Tibial nerve (tissue), 4 donors: ENCODE data around the gene RASL11A.

Source experiments
- EP300 ChIP-seq, 2 donors: sonication (generic); formaldehyde crosslinking; IDR thresholded peaks; one replicate each; pipeline ENCODE4 v1.6.1; 2017; ENCODE audit warnings: antibody characterized with exemption in 2 of 2, mild to moderate bottlenecking in 1 of 2
- POLR2A ChIP-seq, 2 donors: fragments of 450-650 bp; IDR thresholded peaks; one replicate each; pipeline ENCODE4 v1.6.1; 2017; ENCODE audit warnings: antibody characterized with exemption in 2 of 2, mild to moderate bottlenecking in 2 of 2, moderate library complexity in 2 of 2
- TF ChIP-seq, protein P1 (sequence below), 5 experiments: fragments of 200-600 bp in 3 of 5; fragments of 450-650 bp in 2 of 5; sonication (generic) in 3 of 5; IDR thresholded peaks; one replicate each; pipeline ENCODE4 v1.5.1; 2016 to 2019; ENCODE audit warnings: antibody characterized with exemption in 5 of 5, mild to moderate bottlenecking in 3 of 5, moderate library complexity in 2 of 5

DNA sequence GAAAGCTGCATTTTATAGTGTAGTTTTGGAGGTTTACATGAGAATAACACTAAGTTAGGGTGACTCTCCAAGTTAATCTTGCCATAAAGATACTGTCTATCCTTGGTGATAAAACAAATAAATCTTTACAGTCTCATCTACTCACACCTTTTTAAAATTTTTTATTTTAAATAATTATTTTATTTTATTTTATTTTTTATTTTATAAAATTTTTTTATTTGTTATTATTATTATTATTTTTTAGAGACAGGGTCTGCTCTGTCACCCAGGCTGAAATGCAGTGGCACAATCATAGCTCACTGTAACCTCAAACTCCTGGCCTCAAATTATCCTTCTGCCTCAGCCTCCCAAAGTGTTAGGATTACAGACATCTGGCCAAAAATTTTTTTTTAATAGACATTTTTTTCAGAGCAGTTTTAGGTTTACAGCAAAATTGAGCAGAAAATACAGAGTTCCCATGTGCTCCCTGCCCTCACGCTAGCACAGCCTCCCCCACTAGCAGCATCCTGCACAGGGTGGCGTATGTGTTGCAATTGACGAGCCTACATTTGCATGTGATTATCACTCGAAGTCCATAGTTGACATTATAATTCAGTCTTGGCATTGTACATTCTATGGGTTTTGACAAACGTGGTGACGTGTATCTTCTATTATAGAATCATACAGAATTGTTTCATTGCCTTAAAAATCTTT is 41.0 kb downstream of the RASL11A start:
- TF ChIP-seq, protein P1, sequence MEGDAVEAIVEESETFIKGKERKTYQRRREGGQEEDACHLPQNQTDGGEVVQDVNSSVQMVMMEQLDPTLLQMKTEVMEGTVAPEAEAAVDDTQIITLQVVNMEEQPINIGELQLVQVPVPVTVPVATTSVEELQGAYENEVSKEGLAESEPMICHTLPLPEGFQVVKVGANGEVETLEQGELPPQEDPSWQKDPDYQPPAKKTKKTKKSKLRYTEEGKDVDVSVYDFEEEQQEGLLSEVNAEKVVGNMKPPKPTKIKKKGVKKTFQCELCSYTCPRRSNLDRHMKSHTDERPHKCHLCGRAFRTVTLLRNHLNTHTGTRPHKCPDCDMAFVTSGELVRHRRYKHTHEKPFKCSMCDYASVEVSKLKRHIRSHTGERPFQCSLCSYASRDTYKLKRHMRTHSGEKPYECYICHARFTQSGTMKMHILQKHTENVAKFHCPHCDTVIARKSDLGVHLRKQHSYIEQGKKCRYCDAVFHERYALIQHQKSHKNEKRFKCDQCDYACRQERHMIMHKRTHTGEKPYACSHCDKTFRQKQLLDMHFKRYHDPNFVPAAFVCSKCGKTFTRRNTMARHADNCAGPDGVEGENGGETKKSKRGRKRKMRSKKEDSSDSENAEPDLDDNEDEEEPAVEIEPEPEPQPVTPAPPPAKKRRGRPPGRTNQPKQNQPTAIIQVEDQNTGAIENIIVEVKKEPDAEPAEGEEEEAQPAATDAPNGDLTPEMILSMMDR (IDR thresholded peaks at IDR 0.05): no peak
- no peak for TF ChIP-seq POLR2A (IDR thresholded peaks at IDR 0.05)
- TF ChIP-seq EP300 (IDR thresholded peaks at IDR 0.05): no peak
